SHP77 (cell line): ENCODE results near the gene ZSCAN12.
"Not testable (repeated sequence)": the region's sequence is repeated elsewhere in the genome, so short reads cannot be mapped to it uniquely, and the experiment has no call there.

Experiments used
- DNase-seq, 2 experiments: peaks; one replicate each; lab custom pipeline; 2025; lab: John Stamatoyannopoulos, UW

The ZSCAN12 gene

DNA sequence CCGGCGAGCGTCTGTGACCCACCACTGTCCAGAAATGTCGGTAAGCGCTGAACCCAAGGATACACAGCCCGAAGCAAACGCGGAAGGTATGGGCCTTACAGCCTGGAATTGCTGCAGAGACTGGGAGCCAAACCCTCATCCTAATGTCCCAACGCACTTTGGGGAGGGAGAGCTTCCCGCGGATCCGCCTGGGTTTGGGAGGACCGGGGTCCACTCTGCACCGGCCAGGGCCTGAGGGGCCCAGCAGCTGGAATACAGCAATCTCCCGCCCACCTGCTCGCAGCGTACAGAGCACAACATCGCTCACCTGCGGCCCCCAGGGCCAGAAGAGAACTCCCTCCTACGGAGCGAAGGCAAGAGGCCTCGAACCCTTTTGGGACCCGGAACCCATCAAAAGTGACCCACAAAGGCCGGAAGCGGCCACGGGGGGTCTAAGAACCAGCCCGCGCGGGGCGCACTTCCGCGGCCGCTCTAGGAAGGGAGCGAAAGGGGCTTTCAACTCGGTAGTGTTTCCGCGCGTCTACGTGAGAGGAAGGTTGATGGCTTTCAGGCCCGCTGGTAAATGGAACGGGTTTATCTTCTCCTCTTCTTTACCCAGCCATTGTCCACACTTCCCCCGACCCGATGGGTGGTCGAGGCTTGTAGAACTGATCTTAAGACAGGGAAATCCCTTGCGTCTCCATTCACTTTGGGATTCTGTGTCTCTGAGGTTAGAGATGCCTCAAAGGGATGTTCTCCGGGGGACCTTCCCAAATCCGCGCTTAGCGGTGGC, at the start of gene ZSCAN12:
Gene ZSCAN12, minus strand, starts transcription at position 398 of the 772 bp plus-strand sequence. CDS start 1,342 bp downstream, outside the sequence.
- peak; percentile 92 to 94 for DNase-seq

DNA sequence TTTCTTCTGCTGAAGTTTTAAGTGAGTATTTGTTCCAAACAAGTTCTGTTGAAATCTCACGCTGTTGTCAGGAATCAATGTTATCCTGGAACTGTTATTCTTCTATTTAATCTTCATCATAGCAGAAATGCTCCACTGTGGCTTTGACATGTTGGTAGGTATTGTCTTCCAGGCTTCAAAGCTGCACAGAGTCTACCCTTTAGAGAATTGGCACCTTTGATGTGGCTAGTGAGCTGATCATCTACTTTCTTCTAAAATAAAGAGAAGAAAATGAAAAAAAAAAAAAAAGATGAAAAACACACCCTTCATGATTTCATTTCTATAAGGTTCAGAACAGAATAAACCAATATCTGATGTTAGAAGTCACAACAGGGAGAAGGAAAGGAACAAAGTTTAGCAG, 49.5 kb upstream of the ZSCAN12 start:
- DNase-seq, result no peak

DNA sequence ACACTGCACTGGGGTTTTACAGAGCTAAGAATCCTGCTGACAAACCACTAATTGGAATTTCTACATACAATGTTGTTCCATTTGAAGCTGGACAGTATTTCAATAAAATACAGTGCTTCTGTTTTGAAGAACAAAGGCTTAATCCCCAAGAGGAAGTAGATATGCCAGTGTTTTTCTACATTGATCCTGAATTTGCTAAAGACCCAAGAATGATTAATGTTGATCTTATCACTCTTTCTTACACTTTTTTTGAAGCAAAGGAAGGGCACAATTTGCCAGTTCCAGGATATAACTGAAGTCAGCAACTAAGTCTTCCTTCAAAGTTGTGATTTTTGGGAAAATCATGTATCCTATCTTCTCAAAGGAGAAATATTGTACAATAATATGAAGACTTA, 48.0 kb upstream of the ZSCAN12 start:
- not testable (repeated sequence) for DNase-seq

DNA sequence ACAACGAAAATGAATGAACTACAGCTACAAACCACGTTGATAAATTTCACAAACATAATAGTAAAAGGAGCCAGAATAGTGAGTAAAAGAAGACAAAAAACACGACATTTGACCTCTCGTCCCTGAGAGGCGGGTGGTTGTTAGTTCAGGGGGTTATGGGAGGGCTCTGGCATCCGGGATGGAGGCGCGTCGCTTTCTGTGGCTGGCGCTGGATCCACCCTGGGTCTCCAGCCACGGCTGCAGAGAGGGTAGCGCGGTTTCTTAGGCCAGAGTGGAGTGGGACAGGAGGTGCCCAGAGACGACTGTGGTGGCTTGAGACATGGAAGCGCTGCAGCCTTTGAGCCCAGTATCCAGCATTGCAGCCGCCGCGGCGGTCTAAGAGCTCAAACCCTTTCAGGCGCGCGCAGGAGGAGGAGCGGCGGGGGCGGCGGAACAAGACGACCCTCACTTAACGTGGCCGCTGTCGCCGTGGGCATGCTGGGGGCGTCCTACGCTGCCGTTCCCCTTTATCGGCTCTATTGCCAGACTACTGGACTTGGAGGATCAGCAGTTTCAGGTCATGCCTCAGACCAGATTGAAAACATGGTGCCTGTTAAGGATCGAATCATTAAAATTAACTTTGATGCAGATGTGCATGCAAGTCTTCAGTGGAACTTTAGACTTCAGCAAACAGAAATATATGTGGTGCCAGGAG, 47.4 kb upstream of the ZSCAN12 start:
- DNase-seq, result peak in 1 of 2 experiments; percentile 2

DNA sequence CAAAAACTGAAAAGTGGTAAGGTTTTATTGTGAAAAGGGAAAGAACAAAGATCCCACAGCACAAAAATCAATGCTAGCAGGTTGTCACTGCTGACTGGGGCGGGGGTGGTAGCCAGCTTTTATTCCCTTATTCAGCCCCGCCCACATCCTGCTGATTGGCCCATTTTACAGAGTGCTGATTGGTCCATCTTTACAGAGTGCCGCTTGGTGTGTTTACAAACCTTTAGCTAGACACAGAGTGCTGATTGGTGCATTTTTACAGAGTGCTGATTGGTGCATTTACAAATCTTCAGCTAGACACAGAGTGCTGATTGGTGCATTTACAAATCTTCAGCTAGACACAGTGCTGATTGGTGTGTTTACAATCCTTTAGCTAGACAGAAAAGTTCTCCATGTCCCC, 45.2 kb upstream of the ZSCAN12 start:
- peak; percentile 7 to 43 for DNase-seq

DNA sequence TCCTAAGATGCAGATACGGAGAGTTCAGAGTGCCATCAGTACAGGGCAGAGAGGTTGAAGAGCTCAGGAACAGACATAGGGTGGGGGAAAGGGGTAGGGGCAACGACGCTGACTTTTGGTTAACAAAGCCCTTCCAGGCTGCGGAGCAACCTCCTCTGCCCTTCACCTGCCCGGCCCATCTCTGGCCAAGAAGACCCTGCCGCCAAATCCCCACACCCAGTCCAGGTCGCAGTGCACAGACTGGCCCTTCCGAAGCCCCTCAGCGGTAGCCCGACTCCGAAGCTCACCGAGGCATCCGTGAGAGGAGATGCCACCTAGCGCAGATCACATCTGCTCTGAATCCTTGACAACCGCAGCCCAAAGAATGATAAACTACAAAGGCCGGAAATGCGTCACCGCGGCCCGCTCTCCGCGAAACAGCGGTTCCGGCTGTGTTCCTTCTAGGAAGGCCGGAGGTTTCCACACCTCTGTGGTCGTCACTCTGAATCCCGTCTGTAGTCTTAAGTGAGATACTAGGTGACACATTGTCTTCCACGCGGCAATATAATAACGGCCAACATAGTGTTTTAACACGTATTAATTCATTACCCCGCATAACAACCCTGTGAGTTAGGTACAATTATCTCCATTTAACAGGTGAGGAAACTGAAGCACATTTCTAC, 43.7 kb upstream of the ZSCAN12 start, which contains the start of gene ZSCAN23:
Gene ZSCAN23, minus strand, starts transcription at position 380 of the 662 bp plus-strand sequence. CDS start 7,225 bp downstream, outside the sequence.
- DNase-seq, result peak; percentile 93 to 94

DNA sequence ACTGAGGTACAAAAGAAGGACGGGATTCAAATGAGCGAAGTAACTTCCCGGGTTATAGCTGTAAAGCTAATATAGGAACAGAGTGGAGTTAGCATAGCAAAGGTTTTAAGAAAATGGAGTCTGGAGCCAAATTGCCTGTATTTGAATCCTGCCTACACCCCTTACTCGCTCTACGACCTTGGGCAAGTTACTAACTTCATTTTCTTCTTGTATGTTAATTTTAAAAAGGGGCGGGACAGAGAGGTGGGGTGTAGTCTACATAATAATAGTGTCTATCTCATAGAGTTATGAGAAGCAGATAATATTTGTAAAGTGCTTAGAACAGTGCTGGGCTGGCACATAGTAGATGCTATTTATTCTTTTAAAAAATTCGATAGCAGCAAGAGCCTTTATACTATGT, 43.0 kb upstream of the ZSCAN12 start:
- no peak for DNase-seq

DNA sequence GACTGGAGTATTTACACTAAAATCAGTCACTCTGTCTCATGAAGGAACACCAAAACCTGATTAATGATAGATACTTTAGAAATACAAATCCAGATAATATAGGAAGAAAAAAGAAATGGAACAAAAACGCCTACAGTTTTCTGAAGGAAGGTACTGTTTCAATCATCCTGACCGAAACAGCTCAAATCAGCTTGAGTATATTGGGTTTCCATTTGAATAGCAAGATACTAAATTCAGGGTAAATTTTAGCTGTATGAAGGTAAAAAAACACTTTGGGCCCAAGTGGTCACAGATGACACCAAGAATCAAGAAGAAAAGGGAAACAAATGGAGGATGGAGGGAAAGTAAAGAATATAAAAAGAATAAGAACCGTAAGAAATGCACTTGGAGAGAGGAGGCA, 36.9 kb upstream of the ZSCAN12 start:
- DNase-seq, result no peak

DNA sequence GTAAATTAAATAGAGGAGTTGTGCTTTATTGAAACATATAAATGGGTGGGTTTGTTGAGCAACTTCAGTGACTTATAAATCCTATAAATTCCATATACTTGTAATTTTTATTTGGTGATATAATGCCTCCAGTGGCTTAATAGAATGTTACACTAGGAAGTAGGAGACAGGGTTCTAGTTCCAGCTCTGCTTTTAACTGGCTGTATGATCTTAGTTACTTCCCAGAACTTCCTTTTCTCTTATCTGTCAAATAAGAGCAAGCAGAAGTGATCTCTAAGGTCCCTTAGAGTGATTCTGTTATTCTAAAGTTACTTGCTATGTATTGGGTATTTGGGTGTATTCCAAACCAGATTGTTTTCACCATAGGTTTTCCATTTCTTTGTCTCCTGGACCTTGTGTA, 33.6 kb upstream of the ZSCAN12 start:
- no peak for DNase-seq

DNA sequence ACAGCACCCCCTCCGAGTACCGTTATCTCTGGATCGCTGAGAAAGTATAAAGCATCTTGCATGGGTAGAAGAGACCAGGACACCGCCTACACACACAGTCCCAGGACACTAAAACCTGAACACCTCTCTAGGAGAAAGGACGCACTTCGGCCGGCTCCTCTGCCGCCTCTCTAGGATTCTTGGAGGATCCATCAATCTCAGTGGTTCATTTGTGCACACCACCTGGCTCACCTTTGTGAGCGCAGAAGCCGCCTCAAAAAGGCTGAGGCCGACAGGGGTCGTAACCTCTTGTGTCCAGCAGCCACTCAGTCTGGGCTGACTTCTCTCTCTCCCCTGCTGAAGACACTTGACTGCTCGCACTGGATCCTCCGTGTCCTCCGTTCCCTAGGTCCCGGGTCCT, 30.2 kb upstream of the ZSCAN12 start:
- DNase-seq, result no peak

DNA sequence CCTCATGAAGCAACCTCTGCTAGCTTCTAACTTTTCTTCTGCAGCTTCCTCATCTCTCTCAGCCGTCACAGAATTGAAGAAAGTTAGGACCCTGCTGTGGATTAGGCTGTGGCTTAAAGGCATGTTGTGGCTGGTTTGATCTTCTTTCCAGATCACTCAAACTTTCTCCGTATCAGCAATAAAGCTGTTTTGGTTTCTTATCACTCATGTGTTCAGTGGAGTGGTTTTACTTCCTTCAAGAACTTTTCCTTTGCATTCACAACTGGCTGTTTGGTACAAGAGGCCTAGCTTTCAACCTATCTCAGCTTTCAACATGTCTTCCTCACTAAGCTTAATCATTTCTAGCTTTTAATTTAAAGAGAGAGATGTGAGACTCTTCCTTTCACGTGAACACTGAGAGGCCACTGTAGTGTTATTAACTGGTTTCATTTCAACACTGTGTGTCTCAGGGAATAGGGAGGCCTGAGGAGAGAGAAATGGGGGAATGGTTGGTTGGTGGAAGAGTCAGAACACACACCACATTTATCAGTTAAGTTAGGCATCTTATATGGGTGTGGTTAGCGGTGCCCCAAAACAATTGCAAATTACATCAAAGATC, 26.5 kb upstream of the ZSCAN12 start:
- DNase-seq, result no peak

DNA sequence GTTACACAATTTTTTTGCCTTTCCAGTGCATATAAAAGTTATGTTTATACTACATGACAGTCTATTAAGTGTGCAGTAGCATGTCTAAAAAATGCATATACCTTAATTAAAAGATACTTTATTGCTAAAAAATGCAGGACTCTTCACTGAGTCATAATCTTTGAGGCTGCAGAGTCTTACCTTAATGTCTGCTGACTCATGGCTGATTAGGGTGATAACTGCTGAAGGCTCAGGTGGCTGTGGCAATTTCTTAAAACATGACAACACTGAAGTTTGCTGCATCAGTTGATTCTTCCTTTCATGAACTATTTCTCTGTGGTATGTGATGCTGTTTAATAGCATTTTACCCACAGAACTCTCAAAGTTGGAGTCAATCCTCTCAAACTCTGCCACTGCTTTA, 24.6 kb upstream of the ZSCAN12 start:
- DNase-seq, result no peak

DNA sequence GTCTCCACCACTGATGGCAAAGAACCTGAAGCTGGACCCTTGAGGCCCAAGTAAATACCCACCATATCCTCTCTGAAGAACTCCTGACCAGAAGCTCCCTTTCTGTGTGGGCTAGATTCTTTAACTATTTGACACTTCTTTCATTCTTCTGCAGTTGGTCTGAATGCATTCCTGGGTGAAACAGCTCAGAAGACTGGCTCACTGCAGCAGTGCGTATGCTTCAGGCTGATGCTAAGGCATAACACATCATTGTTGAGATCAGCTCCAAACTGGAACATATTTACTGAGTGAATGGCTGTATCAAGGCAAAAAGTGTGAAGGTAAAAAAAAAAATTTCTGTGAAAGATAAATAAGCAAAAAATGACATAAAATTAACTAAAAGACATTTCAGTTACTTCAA, 24.0 kb upstream of the ZSCAN12 start:
- no peak for DNase-seq

DNA sequence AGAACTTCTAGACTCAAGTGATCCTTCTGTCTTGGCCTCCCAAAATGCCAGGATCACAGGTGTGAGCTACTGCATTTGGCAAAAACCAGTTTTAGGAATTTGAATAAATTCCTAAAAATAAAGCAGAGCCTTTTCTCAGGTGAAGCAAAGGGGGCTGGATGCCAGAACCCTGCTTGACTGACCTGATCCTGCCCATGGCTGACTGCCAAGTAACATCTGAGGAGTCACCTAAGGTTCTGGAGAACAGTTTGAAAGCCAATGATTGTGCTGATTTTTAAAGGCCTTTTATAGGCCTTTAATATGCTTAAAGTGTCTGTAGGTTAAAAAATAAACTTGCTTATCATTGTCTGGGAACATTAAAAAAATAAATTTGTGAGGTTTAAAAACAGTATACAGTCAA, 14.1 kb upstream of the ZSCAN12 start:
- no peak for DNase-seq

DNA sequence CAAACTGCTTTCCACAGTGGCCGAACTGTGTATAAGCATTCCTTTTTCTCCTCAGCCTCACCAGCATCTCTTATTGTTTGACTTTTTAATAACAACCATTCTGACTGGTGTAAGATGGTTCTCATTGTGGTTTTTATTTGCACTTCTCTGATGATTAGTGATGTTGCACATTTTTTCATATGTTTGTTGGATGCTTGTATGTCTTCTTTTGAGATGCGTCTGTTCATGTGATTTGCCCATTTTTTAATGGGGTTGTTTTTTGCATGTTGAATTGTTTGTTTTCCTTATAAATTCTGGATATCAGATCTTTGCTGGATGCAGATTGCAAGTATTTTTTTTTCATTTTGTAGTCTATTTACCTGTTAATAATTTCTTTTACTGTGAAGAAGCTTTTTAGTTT, 11.2 kb upstream of the ZSCAN12 start:
- no peak for DNase-seq

DNA sequence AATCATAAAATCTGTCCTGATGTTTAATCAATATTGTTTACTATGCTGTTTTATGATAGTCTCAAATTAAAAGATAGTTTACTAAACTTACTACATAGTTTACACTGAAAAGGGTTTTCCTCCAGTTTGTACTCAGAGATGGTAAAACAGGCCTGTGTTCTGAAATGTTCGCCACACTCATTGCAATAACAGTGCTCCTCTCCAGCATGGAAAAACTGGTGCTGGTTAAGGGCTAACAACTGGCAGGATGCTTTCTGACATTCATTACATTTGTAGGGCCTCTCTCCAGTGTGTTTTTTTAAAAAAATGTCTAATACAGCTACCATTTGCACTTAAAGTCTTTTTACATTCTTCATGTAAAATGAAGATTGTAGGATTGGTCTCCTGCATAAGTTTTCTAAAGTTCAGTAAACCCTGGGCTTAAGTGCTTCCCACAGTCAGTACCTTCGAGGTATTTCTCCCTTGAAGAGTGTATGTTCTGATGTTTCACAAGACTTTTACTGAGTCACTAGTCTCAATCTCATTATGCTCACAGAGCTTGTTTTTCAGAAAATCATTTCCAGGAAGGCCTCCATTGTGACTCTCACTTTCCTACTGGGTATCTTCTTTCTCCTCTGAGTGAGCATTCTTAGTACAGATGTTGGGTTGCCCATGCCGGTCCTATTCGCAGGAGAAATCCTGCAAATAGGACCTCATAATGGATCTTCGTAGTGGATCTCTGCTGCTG, 8.7 kb upstream of the ZSCAN12 start:
- no peak for DNase-seq

DNA sequence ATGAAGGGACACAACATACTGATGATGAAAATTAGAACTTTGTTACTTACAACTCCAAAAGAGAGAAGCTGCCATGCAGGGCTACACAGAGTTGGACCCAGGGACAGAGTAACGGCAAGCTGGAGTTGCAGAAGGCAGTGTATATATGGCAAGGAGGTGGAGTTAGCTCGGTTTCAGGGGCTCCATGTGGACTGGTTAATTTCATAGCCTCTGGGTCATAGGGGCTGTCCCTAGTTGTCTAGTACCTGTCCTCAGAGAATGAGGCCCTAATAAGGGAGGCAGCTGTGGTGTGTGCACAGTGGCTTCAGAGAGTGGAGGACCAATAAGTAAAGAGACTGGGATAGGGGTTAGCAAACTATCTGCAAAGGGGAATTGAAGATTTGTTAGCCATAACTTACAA, 7.9 kb upstream of the ZSCAN12 start:
- DNase-seq, result no peak

DNA sequence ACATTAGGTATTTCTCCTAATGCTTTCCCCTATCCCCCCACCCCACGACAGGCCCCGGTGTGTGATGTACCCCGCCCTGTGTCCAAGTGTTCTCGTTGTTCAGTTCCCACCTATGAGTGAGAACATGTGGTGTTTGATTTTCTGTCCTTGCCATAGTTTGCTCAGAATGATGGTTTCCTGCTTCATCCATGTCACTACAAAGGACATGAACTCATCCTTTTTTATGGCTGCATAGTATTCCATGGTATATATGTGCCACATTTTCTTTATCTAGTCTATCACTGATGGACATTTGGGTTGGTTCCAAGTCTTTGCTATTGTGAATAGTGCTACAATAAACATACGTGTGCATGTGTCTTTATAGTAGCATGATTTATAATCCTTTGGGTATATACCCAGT, 4.4 kb upstream of the ZSCAN12 start:
- not testable (repeated sequence) for DNase-seq

DNA sequence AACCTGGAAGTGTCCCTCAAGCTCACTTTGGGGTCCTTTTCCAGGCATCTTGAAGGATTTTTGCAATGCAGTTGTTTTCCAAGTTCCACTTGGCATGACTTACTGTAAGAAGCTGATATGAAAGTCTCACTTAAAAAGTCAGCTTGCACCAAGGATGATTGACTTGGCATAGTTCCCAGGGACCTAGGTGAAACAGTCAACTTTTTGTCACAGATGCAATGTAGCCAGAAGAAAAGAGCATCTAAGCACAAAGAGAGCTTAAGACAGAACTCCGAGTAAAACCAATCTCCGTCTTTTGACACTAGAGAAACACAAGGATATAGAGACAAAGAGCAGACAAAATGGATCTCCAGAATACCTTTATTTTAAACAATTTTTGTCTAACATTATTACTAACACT, 2.6 kb upstream of the ZSCAN12 start:
- DNase-seq, result no peak

DNA sequence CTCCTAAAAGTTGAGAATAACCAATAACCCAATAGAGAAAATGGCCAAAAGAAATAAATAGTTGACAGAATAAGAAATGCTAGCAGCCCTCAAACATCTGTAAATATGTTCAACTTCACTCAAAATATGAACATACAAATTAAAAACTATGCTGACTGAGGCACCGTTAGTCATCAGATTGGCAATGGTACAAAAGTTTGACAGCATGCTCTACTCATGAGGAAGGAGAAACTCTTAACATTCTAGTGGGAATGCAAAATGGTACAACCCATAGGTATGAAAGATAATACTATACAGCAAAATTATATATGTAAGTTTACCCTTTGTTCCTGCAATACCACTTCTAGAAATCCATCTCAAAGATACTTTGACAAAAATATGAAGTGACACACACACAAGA, 1.6 kb upstream of the ZSCAN12 start:
- no peak for DNase-seq

DNA sequence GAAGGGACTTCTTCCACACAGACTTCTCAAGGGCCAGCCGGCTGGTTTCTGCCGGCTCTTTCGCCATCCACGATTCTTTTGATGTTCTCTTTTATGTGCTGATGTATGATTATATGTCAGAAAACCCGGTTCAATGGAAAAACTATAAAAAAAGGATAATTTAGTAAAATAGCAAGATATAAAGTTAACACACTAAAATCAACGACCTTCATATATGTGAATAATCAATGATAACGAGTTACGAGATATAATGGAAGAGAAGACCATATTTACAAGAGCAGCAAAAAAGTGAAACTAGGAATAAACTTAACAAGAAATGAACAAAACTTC, 540 bp upstream of the ZSCAN12 start:
- DNase-seq, result no peak

DNA sequence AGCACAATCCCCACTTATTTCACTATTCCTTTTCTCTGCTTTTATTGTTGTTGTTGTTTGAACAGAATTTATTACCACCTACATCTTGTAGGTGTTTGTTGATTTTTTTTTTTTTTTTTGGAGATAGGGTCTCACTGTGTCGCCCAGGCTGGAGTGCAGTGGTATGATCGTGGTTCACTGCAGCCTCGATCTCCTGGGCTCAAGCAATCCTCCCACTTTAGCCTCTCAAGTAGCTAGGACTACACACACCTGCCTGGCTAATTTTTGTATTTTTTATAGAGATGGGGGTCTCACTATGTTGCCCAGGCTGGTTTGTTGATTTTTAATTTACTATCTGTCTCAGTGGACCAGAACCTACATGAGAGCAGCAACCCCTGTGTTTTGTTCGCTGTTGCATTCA, 3.6 kb downstream of the ZSCAN12 start:
- DNase-seq, result no peak
